IPS-15b (cell line): ENCODE data around the gene BTBD9.

ENCODE experiments used
- H3K27me3 ChIP-seq: one replicate; pipeline ENCODE4 v1.6.1; 2013; ENCODE audit warnings: low read length; ENCODE audit not compliant: control insufficient read depth, insufficient read depth
- H3K36me3 ChIP-seq: one replicate; pipeline ENCODE4 v1.6.1; 2013; ENCODE audit warnings: low read length; ENCODE audit not compliant: control insufficient read depth, insufficient read depth
- H3K4me1 ChIP-seq: one replicate; pipeline ENCODE4 v1.6.1; 2013; ENCODE audit warnings: mild to moderate bottlenecking, low read length; ENCODE audit not compliant: control insufficient read depth, insufficient read depth
- H3K4me3 ChIP-seq: one replicate; pipeline ENCODE4 v1.5.1; 2013; ENCODE audit warnings: low read depth, low read length
- H3K9ac ChIP-seq: one replicate; pipeline ENCODE4 v1.6.1; 2013; ENCODE audit warnings: low read depth, mild to moderate bottlenecking, low read length
- H3K9me3 ChIP-seq: one replicate; pipeline ENCODE4 v1.6.1; 2013; ENCODE audit warnings: mild to moderate bottlenecking, low read length; ENCODE audit not compliant: control insufficient read depth, insufficient read depth

BTBD9 gene

GRCh38 chr6:38459291-38459690 is 180.4 kb downstream of the BTBD9 start:
- Histone ChIP-seq H3K4me3 (no peak overlapping the region), H3K9me3 (no peaks in the 10 kb centered on the region), H3K27me3 (no peaks in the 10 kb centered on the region), H3K36me3 (no peaks in the 10 kb centered on the region), H3K4me1 (peaks cover 3% of the 10 kb centered on the region), H3K9ac (no peak overlapping the region)

GRCh38 chr6:38453861-38454260 is 185.9 kb downstream of the BTBD9 start:
- Histone ChIP-seq H3K4me3 (no peak overlapping the region), H3K36me3 (no peaks in the 10 kb centered on the region), H3K27me3 (no peaks in the 10 kb centered on the region), H3K4me1 (no peaks in the 10 kb centered on the region), H3K9me3 (no peaks in the 10 kb centered on the region), H3K9ac (no peak overlapping the region)

GRCh38 chr6:38452816-38453660 is 186.7 kb downstream of the BTBD9 start:
- H3K36me3 ChIP-seq = no peaks in the 10 kb centered on the region
- no peak overlapping the region for H3K9ac ChIP-seq
- H3K4me3 ChIP-seq = no peak overlapping the region
- H3K9me3 ChIP-seq = no peaks in the 10 kb centered on the region
- H3K4me1 ChIP-seq = no peaks in the 10 kb centered on the region
- H3K27me3 ChIP-seq = no peaks in the 10 kb centered on the region

GRCh38 chr6:38450717-38451116 is 189.0 kb downstream of the BTBD9 start:
- Histone ChIP-seq H3K4me3 (no peak overlapping the region), H3K27me3 (no peaks in the 10 kb centered on the region), H3K36me3 (no peaks in the 10 kb centered on the region), H3K9me3 (no peaks in the 10 kb centered on the region), H3K4me1 (no peaks in the 10 kb centered on the region), H3K9ac (no peak overlapping the region)

GRCh38 chr6:38445925-38446324 is 193.8 kb downstream of the BTBD9 start:
- H3K4me1 ChIP-seq = no peaks in the 10 kb centered on the region
- no peaks in the 10 kb centered on the region for H3K36me3 ChIP-seq
- no peak overlapping the region for H3K9ac ChIP-seq
- no peak overlapping the region for H3K4me3 ChIP-seq
- H3K27me3 ChIP-seq = no peaks in the 10 kb centered on the region
- H3K9me3 ChIP-seq = no peaks in the 10 kb centered on the region

- no peaks in the 10 kb centered on the region for H3K9me3 ChIP-seq
- no peak overlapping the region for H3K9ac ChIP-seq
- no peaks in the 10 kb centered on the region for H3K4me1 ChIP-seq
- H3K27me3 ChIP-seq = no peaks in the 10 kb centered on the region
- H3K36me3 ChIP-seq = no peaks in the 10 kb centered on the region
- no peak overlapping the region for H3K4me3 ChIP-seq
Observed at GRCh38 chr6:38445336-38445735, 194.4 kb downstream of the BTBD9 start.

GRCh38 chr6:38443352-38444144 is 196.2 kb downstream of the BTBD9 start:
- Histone ChIP-seq H3K4me3 (no peak overlapping the region), H3K27me3 (no peaks in the 10 kb centered on the region), H3K9ac (no peak overlapping the region), H3K9me3 (no peaks in the 10 kb centered on the region), H3K36me3 (no peaks in the 10 kb centered on the region), H3K4me1 (no peaks in the 10 kb centered on the region)

GRCh38 chr6:38438097-38438496 is 201.6 kb downstream of the BTBD9 start:
- Histone ChIP-seq H3K36me3 (no peaks in the 10 kb centered on the region), H3K9me3 (no peaks in the 10 kb centered on the region), H3K4me1 (no peaks in the 10 kb centered on the region), H3K4me3 (no peak overlapping the region), H3K27me3 (no peaks in the 10 kb centered on the region), H3K9ac (no peak overlapping the region)

- Histone ChIP-seq H3K4me1 (no peaks in the 10 kb centered on the region), H3K9me3 (no peaks in the 10 kb centered on the region), H3K9ac (no peak overlapping the region), H3K4me3 (no peak overlapping the region), H3K36me3 (no peaks in the 10 kb centered on the region), H3K27me3 (no peaks in the 10 kb centered on the region)
Observed at GRCh38 chr6:38436726-38437465, 202.8 kb downstream of the BTBD9 start.

- Histone ChIP-seq H3K27me3 (no peaks in the 10 kb centered on the region), H3K36me3 (no peaks in the 10 kb centered on the region), H3K9ac (no peak overlapping the region), H3K4me1 (no peaks in the 10 kb centered on the region), H3K4me3 (no peak overlapping the region), H3K9me3 (no peaks in the 10 kb centered on the region)
Observed at GRCh38 chr6:38435330-38435729, 204.4 kb downstream of the BTBD9 start.

GRCh38 chr6:38434051-38434450 is 205.7 kb downstream of the BTBD9 start:
- no peaks in the 10 kb centered on the region for H3K36me3 ChIP-seq
- no peaks in the 10 kb centered on the region for H3K9me3 ChIP-seq
- peaks cover 4% of the 10 kb centered on the region for H3K4me1 ChIP-seq
- no peak overlapping the region for H3K9ac ChIP-seq
- H3K4me3 ChIP-seq = no peak overlapping the region
- H3K27me3 ChIP-seq = no peaks in the 10 kb centered on the region
